T-cell (primary cell): ENCODE results near the gene RTN4R. TPM values are rescaled to one million over a fixed set of nuclear protein-coding genes. Genes with fewer than 3 reads are reported as not detected.

Experiments used
- ATAC-seq, 4 experiments: fragments of 200-7000 bp in 3 of 4; fragments of 150-1000 bp in 1 of 4; cut with Tn5 transposase; replicated peaks in 1 of 4; 1 replicate in 3 of 4; 2 replicates in 1 of 4; pipeline ENCODE4 v1.10.0; 2021; ENCODE audit warnings: moderate library complexity in 3 of 4, mild to moderate bottlenecking in 2 of 4, moderate number of reproducible peaks in 1 of 4
- CTCF ChIA-PET, 2 donors: fragments of 300-600 bp; sonication (Branson Sonifier 250); formaldehyde crosslinking; loops; one replicate each; lab custom pipeline; 2022; ENCODE audit warnings: antibody characterized with exemption in 2 of 2; lab: Charles Lee
- POLR2A ChIA-PET, 2 donors: fragments of 300-600 bp; sonication (Branson Sonifier 250); formaldehyde crosslinking; loops; one replicate each; lab custom pipeline; 2022; ENCODE audit warnings: antibody characterized with exemption in 2 of 2; lab: Charles Lee
- DNase-seq, 35 experiments: peaks; one replicate each; pipeline versions ENCODE4 v3.0.0 to v3.0.0-alpha.2; 2013 to 2023
- H3K27ac ChIP-seq: one replicate; pipeline ENCODE4 v1.5.1; 2013; ENCODE audit warnings: low read length
- H3K27me3 ChIP-seq, 2 experiments: replicated peaks in 1 of 2; 1 replicate in 1 of 2; 2 replicates in 1 of 2; pipeline versions ENCODE4 v1.6.1 to v1.7.0; 2013; ENCODE audit warnings: low read length in 1 of 2, mixed read lengths in 1 of 2; ENCODE audit not compliant: control insufficient read depth in 2 of 2, insufficient read depth in 2 of 2; ENCODE audit errors: extremely low read depth in 1 of 2
- H3K36me3 ChIP-seq, 2 donors: 1 replicate in 1 of 2; 2 replicates in 1 of 2; pipeline versions ENCODE4 v1.6.1 to v1.7.0; 2013; ENCODE audit warnings: low read length in 1 of 2; ENCODE audit not compliant: control insufficient read depth in 2 of 2, insufficient read depth in 1 of 2; ENCODE audit errors: extremely low read depth in 1 of 2
- H3K4me1 ChIP-seq, 2 experiments: 1 replicate in 1 of 2; 2 replicates in 1 of 2; pipeline versions ENCODE4 v1.6.1 to v1.7.0; 2013; ENCODE audit warnings: low read length in 2 of 2, mixed read lengths in 1 of 2; ENCODE audit not compliant: insufficient read depth in 2 of 2, control insufficient read depth in 1 of 2; ENCODE audit errors: extremely low read depth in 1 of 2
- H3K4me3 ChIP-seq, 2 donors: 1 replicate in 1 of 2; 2 replicates in 1 of 2; pipeline versions ENCODE4 v1.5.1 to v1.7.0; 2013; ENCODE audit warnings: mild to moderate bottlenecking in 2 of 2, low read length in 1 of 2, moderate library complexity in 1 of 2; ENCODE audit not compliant: control insufficient read depth in 1 of 2; ENCODE audit errors: extremely low read depth in 1 of 2
- H3K9me3 ChIP-seq: 2 replicates; pipeline ENCODE4 v1.7.0; 2013
- H3K27ac Mint-ChIP-seq, 2 donors: one replicate each; pipeline ENCODE4 v1.8.0; 2020 to 2021; ENCODE audit warnings: mild to moderate bottlenecking in 2 of 2, mixed read lengths in 2 of 2
- H3K27me3 Mint-ChIP-seq, 2 donors: one replicate each; pipeline ENCODE4 v1.8.0; 2021 to 2022; ENCODE audit warnings: mixed read lengths in 2 of 2
- H3K36me3 Mint-ChIP-seq: one replicate; pipeline ENCODE4 v1.8.0; 2021; ENCODE audit warnings: mixed read lengths
- H3K4me1 Mint-ChIP-seq, 3 donors: one replicate each; pipeline ENCODE4 v1.8.0; 2020 to 2022; ENCODE audit warnings: mixed read lengths in 3 of 3, mild to moderate bottlenecking in 1 of 3
- H3K4me3 Mint-ChIP-seq, 3 donors: one replicate each; pipeline ENCODE4 v1.8.0; 2020 to 2022; ENCODE audit warnings: mild to moderate bottlenecking in 3 of 3, mixed read lengths in 3 of 3, moderate library complexity in 3 of 3
- H3K9me3 Mint-ChIP-seq, 3 donors: one replicate each; pipeline ENCODE4 v1.8.0; 2020 to 2022; ENCODE audit warnings: mixed read lengths in 3 of 3
- WGBS: methylation state at CpG from one replicate; pipeline ENCODE4 v1.1.5; 2013; ENCODE audit warnings: missing lambda C conversion rate; ENCODE audit not compliant: insufficient coverage; 5-methylcytosine and 5-hydroxymethylcytosine counted together
- total RNA-seq, 35 experiments: library from RNA in 6 of 35; stranded (reverse) in 6 of 35; fragments of 120-200 nt in 1 of 35; gene quantifications; one replicate each; pipeline versions ENCODE4 v1.2.1 to v1.2.4 and lab custom pipeline; 2013 to 2026

RTN4R gene
- total RNA-seq, 5 donors from 2014 or later (not counting 1 experiment from before 2014, with no cell fraction given) = 0.33 to 4.1 (median 2.5) TPM

- no peak overlapping the region for H3K4me3 ChIP-seq
- H3K27ac Mint-ChIP-seq = no peak overlapping the region
- H3K9me3 Mint-ChIP-seq = no peaks in the 10 kb centered on the region
- H3K27me3 Mint-ChIP-seq = no peaks in the 10 kb centered on the region
- H3K9me3 ChIP-seq = no peaks in the 10 kb centered on the region
- no peak overlapping the region for H3K27ac ChIP-seq
- ATAC-seq = no peak
- H3K4me1 ChIP-seq = peaks cover 0 to 3% of the 10 kb centered on the region in 2 experiments
- no peak overlapping the region for H3K4me3 Mint-ChIP-seq
- no peaks in the 10 kb centered on the region for H3K36me3 Mint-ChIP-seq
- CTCF ChIA-PET = no interaction called here
- POLR2A ChIA-PET = no interaction called here
- H3K27me3 ChIP-seq = peaks cover 0 to 22% of the 10 kb centered on the region in 2 experiments
- 63% methylated on average over 1 of the region's 11 CpGs for WGBS
- peaks cover 0 to 6% (median 0%) of the 10 kb centered on the region in 3 donors for H3K4me1 Mint-ChIP-seq
- H3K36me3 ChIP-seq = no peaks in the 10 kb centered on the region
- DNase-seq = no peak
Observed at GRCh38 chr22:20230777-20231420, 37.2 kb downstream of the RTN4R start.

- no peaks in the 10 kb centered on the region for H3K36me3 Mint-ChIP-seq
- H3K4me1 Mint-ChIP-seq = peaks cover 0 to 5% (median 0%) of the 10 kb centered on the region in 3 donors
- H3K27ac Mint-ChIP-seq = no peak overlapping the region
- no peaks in the 10 kb centered on the region for H3K27me3 Mint-ChIP-seq
- no peak overlapping the region for H3K4me3 Mint-ChIP-seq
- ChIA-PET POLR2A (no interaction called here), CTCF (no interaction called here)
- H3K4me3 ChIP-seq = no peak overlapping the region
- no peaks in the 10 kb centered on the region for H3K36me3 ChIP-seq
- H3K27me3 ChIP-seq = peaks cover 0 to 22% of the 10 kb centered on the region in 2 experiments
- no peaks in the 10 kb centered on the region for H3K4me1 ChIP-seq
- ATAC-seq (no peak), DNase-seq (no peak)
- H3K9me3 ChIP-seq = no peaks in the 10 kb centered on the region
- 83% methylated on average over 23 of the region's 24 CpGs for WGBS
- H3K27ac ChIP-seq = no peak overlapping the region
- no peaks in the 10 kb centered on the region for H3K9me3 Mint-ChIP-seq
Observed at GRCh38 chr22:20229916-20230775, 38.0 kb downstream of the RTN4R start.

GRCh38 chr22:20228939-20229272 is 39.2 kb downstream of the RTN4R start:
- Mint-ChIP-seq H3K4me3 (no peak overlapping the region), H3K4me1 (peaks cover 0 to 10% (median 0%) of the 10 kb centered on the region in 3 donors), H3K36me3 (no peaks in the 10 kb centered on the region), H3K27me3 (no peaks in the 10 kb centered on the region), H3K9me3 (no peaks in the 10 kb centered on the region), H3K27ac (no peak overlapping the region)
- Histone ChIP-seq H3K36me3 (no peaks in the 10 kb centered on the region), H3K9me3 (no peaks in the 10 kb centered on the region), H3K4me1 (no peaks in the 10 kb centered on the region), H3K27me3 (peaks cover 0 to 22% of the 10 kb centered on the region in 2 experiments), H3K27ac (no peak overlapping the region), H3K4me3 (no peak overlapping the region)
- CTCF ChIA-PET = no interaction called here
- 85% methylated on average over 4 of the region's 5 CpGs for WGBS
- ATAC-seq (no peak), DNase-seq (no peak)
- POLR2A ChIA-PET = no interaction called here

- no peak for ATAC-seq
Observed at GRCh38 chr22:20228055-20228938, 39.8 kb downstream of the RTN4R start.

GRCh38 chr22:20227363-20227762 is 40.8 kb downstream of the RTN4R start:
- Mint-ChIP-seq H3K4me3 (no peak overlapping the region), H3K27ac (no peak overlapping the region), H3K36me3 (no peaks in the 10 kb centered on the region), H3K27me3 (no peaks in the 10 kb centered on the region), H3K4me1 (peaks cover 0 to 10% (median 0%) of the 10 kb centered on the region in 3 donors), H3K9me3 (no peaks in the 10 kb centered on the region)
- H3K9me3 ChIP-seq = no peaks in the 10 kb centered on the region
- no peak overlapping the region for H3K27ac ChIP-seq
- WGBS = 90% methylated on average over 7 of the region's 7 CpGs
- no peak for DNase-seq
- no peaks in the 10 kb centered on the region for H3K4me1 ChIP-seq
- no peak for ATAC-seq
- no peak overlapping the region for H3K4me3 ChIP-seq
- peaks cover 0 to 22% of the 10 kb centered on the region in 2 experiments for H3K27me3 ChIP-seq
- ChIA-PET POLR2A (no interaction called here), CTCF (no interaction called here)
- H3K36me3 ChIP-seq = no peaks in the 10 kb centered on the region

More at GRCh38 chr22:20228055-20228938, 39.8 kb downstream of the RTN4R start:
- DNase-seq = no peak
- Histone ChIP-seq H3K36me3 (no peaks in the 10 kb centered on the region), H3K4me1 (no peaks in the 10 kb centered on the region), H3K4me3 (no peak overlapping the region), H3K27me3 (peaks cover 0 to 22% of the 10 kb centered on the region in 2 experiments), H3K27ac (no peak overlapping the region), H3K9me3 (no peaks in the 10 kb centered on the region)
- WGBS = 82% methylated on average over 22 of the region's 23 CpGs
- H3K27ac Mint-ChIP-seq = no peak overlapping the region
- no peaks in the 10 kb centered on the region for H3K27me3 Mint-ChIP-seq
- H3K4me3 Mint-ChIP-seq = no peak overlapping the region
- H3K9me3 Mint-ChIP-seq = no peaks in the 10 kb centered on the region
- no peaks in the 10 kb centered on the region for H3K36me3 Mint-ChIP-seq
- peaks cover 0 to 10% (median 0%) of the 10 kb centered on the region in 3 donors for H3K4me1 Mint-ChIP-seq
- ChIA-PET CTCF (interaction anchor here in 1 of 2 donors (0.6 kb wide), 1 partner anchor 178 kb away, joined by 4 read pairs; no protein-coding TSS in a partner anchor), POLR2A (no interaction called here)

- Histone ChIP-seq H3K27ac (no peak overlapping the region), H3K36me3 (no peaks in the 10 kb centered on the region), H3K27me3 (peaks cover 0 to 22% of the 10 kb centered on the region in 2 experiments), H3K4me3 (no peak overlapping the region), H3K9me3 (no peaks in the 10 kb centered on the region), H3K4me1 (no peaks in the 10 kb centered on the region)
- Mint-ChIP-seq H3K27ac (no peak overlapping the region), H3K27me3 (no peaks in the 10 kb centered on the region), H3K36me3 (no peaks in the 10 kb centered on the region), H3K4me1 (peaks cover 0 to 10% (median 0%) of the 10 kb centered on the region in 3 donors), H3K9me3 (no peaks in the 10 kb centered on the region), H3K4me3 (no peak overlapping the region)
- DNase-seq (no peak), ATAC-seq (no peak)
- WGBS = 96% methylated on average over 17 of the region's 17 CpGs
- ChIA-PET CTCF (no interaction called here), POLR2A (no interaction called here)
Observed at GRCh38 chr22:20226760-20227350, 41.3 kb downstream of the RTN4R start.
